Suprapubic skin (tissue), 4 donors: ENCODE data around the gene GPLD1.

Source experiments
- CTCF ChIP-seq, 2 donors: fragments of 200-600 bp in 1 of 2; fragments of 450-650 bp in 1 of 2; sonication (generic) in 1 of 2; IDR thresholded peaks; one replicate each; pipeline ENCODE4 v1.5.1; 2016 to 2019; ENCODE audit warnings: antibody characterized with exemption in 2 of 2, mild to moderate bottlenecking in 1 of 2, moderate library complexity in 1 of 2
- POLR2A ChIP-seq, 2 donors: fragments of 450-650 bp; IDR thresholded peaks; one replicate each; pipeline ENCODE4 v1.6.1; 2017; ENCODE audit warnings: antibody characterized with exemption in 2 of 2, mild to moderate bottlenecking in 2 of 2, moderate library complexity in 2 of 2
- POLR2AphosphoS5 ChIP-seq, 3 donors: sonication (generic); formaldehyde crosslinking; IDR thresholded peaks; one replicate each; pipeline ENCODE4 v1.6.1; 2017; ENCODE audit warnings: antibody characterized with exemption in 3 of 3

GRCh38 chr6:24397631-24398030 is 91.7 kb downstream of the GPLD1 start:
- TF ChIP-seq CTCF (IDR thresholded peaks at IDR 0.05) (no peak), POLR2AphosphoS5 (IDR thresholded peaks at IDR 0.05) (no peak), POLR2A (IDR thresholded peaks at IDR 0.05) (no peak)
